GM19043 (cell line): ENCODE measurements around the gene MTHFS.
"Not testable (repeated sequence)": the region's sequence is repeated elsewhere in the genome, so short reads cannot be mapped to it uniquely, and the experiment has no call there.

Experiments
- ATAC-seq: cut with Tn5 transposase; IDR thresholded peaks from one replicate; pipeline ENCODE4 v1.9.1; 2021; ENCODE audit warnings: low read depth; ENCODE audit not compliant: unreplicated experiment

MTHFS gene

GRCh38 chr15:79896634-79897379, at the start of gene MTHFS:
Gene MTHFS, minus strand, starts transcription at chr15:79897014. Its CDS starts 26 bp downstream, at chr15:79896988.
- peak; percentile 60 for ATAC-seq

GRCh38 chr15:79944622-79945021, 47.8 kb upstream of the MTHFS start:
- ATAC-seq, result no peak

GRCh38 chr15:79943820-79944219, 47.0 kb upstream of the MTHFS start:
- peak; percentile 91 for ATAC-seq

- no peak for ATAC-seq
Observed at GRCh38 chr15:79942741-79943481, 46.1 kb upstream of the MTHFS start.

- ATAC-seq, result no peak
Observed at GRCh38 chr15:79939399-79939798, 42.6 kb upstream of the MTHFS start.

GRCh38 chr15:79938143-79938542, 41.3 kb upstream of the MTHFS start:
- ATAC-seq, result no peak

- ATAC-seq, result not testable (repeated sequence)
Observed at GRCh38 chr15:79935556-79936201, 38.9 kb upstream of the MTHFS start.

GRCh38 chr15:79933231-79933630, 36.4 kb upstream of the MTHFS start:
- no peak for ATAC-seq

GRCh38 chr15:79932447-79932846, 35.6 kb upstream of the MTHFS start:
- ATAC-seq, result no peak

- ATAC-seq, result no peak
Observed at GRCh38 chr15:79930516-79930915, 33.7 kb upstream of the MTHFS start.

- ATAC-seq, result no peak
Observed at GRCh38 chr15:79929412-79929811, 32.6 kb upstream of the MTHFS start.

GRCh38 chr15:79926116-79926515, 29.3 kb upstream of the MTHFS start:
- not testable (repeated sequence) for ATAC-seq

GRCh38 chr15:79924379-79924778, 27.6 kb upstream of the MTHFS start:
- no peak for ATAC-seq

- peak; percentile 97 for ATAC-seq
Observed at GRCh38 chr15:79923515-79924169, 26.8 kb upstream of the MTHFS start.

GRCh38 chr15:79923079-79923514, 26.3 kb upstream of the MTHFS start:
- peak; percentile 26 for ATAC-seq

- ATAC-seq, result no peak
Observed at GRCh38 chr15:79922512-79923078, 25.8 kb upstream of the MTHFS start.

GRCh38 chr15:79919749-79920511, 23.1 kb upstream of the MTHFS start:
- ATAC-seq, result no peak

- ATAC-seq, result no peak
Observed at GRCh38 chr15:79919090-79919748, 22.4 kb upstream of the MTHFS start.

- no peak for ATAC-seq
Observed at GRCh38 chr15:79918278-79918677, 21.5 kb upstream of the MTHFS start.
